ENCODE measurements around the gene MYO5A.

Gene MYO5A

GRCh38 chr15:52294881-52295420, 233.7 kb downstream of the MYO5A start:
- TF ChIP-seq ZNF335 (tag by site-specific recombination; conservative IDR thresholded peaks at IDR 0.05) (peak; percentile 64), GLIS2 (tag by site-specific recombination; IDR thresholded peaks at IDR 0.05) (peak; percentile 75), ZFHX2 (tag by site-specific recombination; conservative IDR thresholded peaks at IDR 0.05) (peak; percentile 52), ZNF214 (tag by site-specific recombination; IDR thresholded peaks at IDR 0.05; ENCODE audit: borderline replicate concordance) (no peak)
- H3K4me1 ChIP-seq (ENCODE audit: control insufficient read depth, insufficient read depth, low read length), result no peaks in the 10 kb centered on the region
- ChIA-PET CTCF (interaction anchor here (0.8 kb wide), 1 partner anchor 10 kb away, joined by 3 read pairs; no protein-coding TSS in a partner anchor), POLR2A (interaction anchor here (1.0 kb wide), 1 partner anchor 624 kb away, joined by 3 read pairs; no protein-coding TSS in a partner anchor)
- H3K27ac ChIP-seq (ENCODE audit: extremely low read depth, low read depth, low read length), result peak overlapping the region; percentile 66; the same call in 1 of the 2 replicates
- peaks cover 0 to 15% of the 10 kb centered on the region in 2 experiments; a peak in 1 of 3 replicates for H3K36me3 ChIP-seq (ENCODE audit: control insufficient read depth in 2 of 2, insufficient read depth in 1 of 2, low read length in 2 of 2)
- H3K9me3 ChIP-seq (ENCODE audit: control insufficient read depth, insufficient read depth, low read depth, low read length), result no peaks in the 10 kb centered on the region
- H3K4me3 ChIP-seq (ENCODE audit: low read depth, low read length), result peak overlapping the region; percentile 74

GRCh38 chr15:52292780-52293392, 235.8 kb downstream of the MYO5A start:
- CTCF ChIA-PET, result interaction anchor here (0.8 kb wide), 1 partner anchor 36 kb away, joined by 4 read pairs; no protein-coding TSS in a partner anchor
- no peak for TF ChIP-seq ZSCAN23 (tag by site-specific recombination; IDR thresholded peaks at IDR 0.05)
- TF ChIP-seq PRDM10 (tag by site-specific recombination; IDR thresholded peaks at IDR 0.05), result peak; percentile 89
- Histone ChIP-seq H3K36me3 (ENCODE audit: control insufficient read depth in 2 of 2, insufficient read depth in 1 of 2, low read length in 2 of 2) (peaks cover 0 to 15% of the 10 kb centered on the region in 2 experiments; a peak in 2 of 3 replicates), H3K4me3 (ENCODE audit: low read depth, low read length) (no peak overlapping the region), H3K9me3 (ENCODE audit: control insufficient read depth, insufficient read depth, low read depth, low read length) (no peaks in the 10 kb centered on the region), H3K27ac (ENCODE audit: extremely low read depth, low read depth, low read length) (no peak overlapping the region), H3K4me1 (ENCODE audit: control insufficient read depth, insufficient read depth, low read length) (peaks cover 2% of the 10 kb centered on the region; the same call in 1 of the 2 replicates)
- POLR2A ChIA-PET, result no interaction called here

GRCh38 chr15:52291204-52291603, 237.5 kb downstream of the MYO5A start:
- CTCF ChIA-PET, result interaction anchor here (0.7 kb wide), 1 partner anchor 383 kb away, joined by 3 read pairs; no protein-coding TSS in a partner anchor
- no peaks in the 10 kb centered on the region for H3K9me3 ChIP-seq (ENCODE audit: control insufficient read depth, insufficient read depth, low read depth, low read length)
- H3K27ac ChIP-seq (ENCODE audit: extremely low read depth, low read depth, low read length), result no peak overlapping the region

More at GRCh38 chr15:52291204-52291603, 237.5 kb downstream of the MYO5A start:
- peaks cover 2% of the 10 kb centered on the region; the same call in 1 of the 2 replicates for H3K4me1 ChIP-seq (ENCODE audit: control insufficient read depth, insufficient read depth, low read length)
- H3K36me3 ChIP-seq (ENCODE audit: control insufficient read depth in 2 of 2, insufficient read depth in 1 of 2, low read length in 2 of 2), result peaks cover 0 to 15% of the 10 kb centered on the region in 2 experiments; a peak in 2 of 3 replicates
- POLR2A ChIA-PET, result interaction anchor here (0.7 kb wide), 1 partner anchor 566 kb away, joined by 4 read pairs; no protein-coding TSS in a partner anchor
- TF ChIP-seq ZBTB10 (tag by site-specific recombination; IDR thresholded peaks at IDR 0.05), result no peak
- TF ChIP-seq ZNF792 (tag by site-specific recombination; IDR thresholded peaks at IDR 0.05), result no peak
- TF ChIP-seq PRDM1 (tag by site-specific recombination; IDR thresholded peaks at IDR 0.05), result 0 out of 2 replicates have a peak, but pooled peaks have one; percentile 14
- no peak for TF ChIP-seq TRIM28 (IDR thresholded peaks at IDR 0.05; ENCODE audit: borderline replicate concordance, low read length)
- no peak overlapping the region for H3K4me3 ChIP-seq (ENCODE audit: low read depth, low read length)

Data from HEK293 (cell line).